GM18867 (cell line): Measurements from ENCODE around the gene AKAP8L.

ENCODE experiments used
- ATAC-seq: cut with Tn5 transposase; IDR thresholded peaks from one replicate; pipeline ENCODE4 v1.9.1; 2021; ENCODE audit warnings: mild to moderate bottlenecking, moderate library complexity; ENCODE audit not compliant: unreplicated experiment

Gene AKAP8L

GRCh38 chr19:15448778-15449619, 30.2 kb upstream of the AKAP8L start:
- ATAC-seq: peak; percentile 5

DNA sequence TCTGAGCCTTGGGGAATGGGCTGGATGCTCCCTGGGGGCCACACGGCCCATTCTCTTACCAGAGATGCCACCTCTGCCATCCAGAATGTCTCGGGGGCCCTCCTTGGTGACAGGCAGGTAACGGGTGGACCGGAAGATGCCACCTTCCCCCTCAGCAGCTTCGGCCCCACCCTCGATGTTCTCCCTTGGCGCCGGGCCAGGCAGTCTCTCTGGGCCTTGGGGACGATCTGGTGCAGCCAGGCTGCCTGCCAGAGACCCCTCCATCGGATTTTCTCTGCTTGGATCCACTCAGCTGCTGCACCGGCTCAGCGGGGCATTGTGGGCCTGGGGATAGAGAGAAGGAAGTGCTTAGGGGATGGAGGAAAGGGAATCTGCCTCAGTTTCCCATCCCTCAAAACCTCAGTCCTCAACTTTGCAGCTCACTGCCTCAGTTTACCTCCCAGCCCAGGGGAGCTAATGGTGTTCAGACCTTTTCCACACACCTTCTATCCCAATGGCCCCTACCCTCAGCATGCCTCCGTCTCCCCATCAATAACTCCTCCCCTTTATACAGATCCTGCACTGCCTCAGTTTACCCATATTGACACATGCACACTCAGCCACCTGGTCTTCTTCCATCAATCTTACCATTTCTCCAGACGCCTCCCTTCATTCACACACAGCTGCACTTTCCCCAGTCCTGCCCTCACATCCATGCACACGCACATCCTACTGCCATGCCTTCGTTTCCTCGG, 29.4 kb upstream of the AKAP8L start:
- no peak for ATAC-seq

DNA sequence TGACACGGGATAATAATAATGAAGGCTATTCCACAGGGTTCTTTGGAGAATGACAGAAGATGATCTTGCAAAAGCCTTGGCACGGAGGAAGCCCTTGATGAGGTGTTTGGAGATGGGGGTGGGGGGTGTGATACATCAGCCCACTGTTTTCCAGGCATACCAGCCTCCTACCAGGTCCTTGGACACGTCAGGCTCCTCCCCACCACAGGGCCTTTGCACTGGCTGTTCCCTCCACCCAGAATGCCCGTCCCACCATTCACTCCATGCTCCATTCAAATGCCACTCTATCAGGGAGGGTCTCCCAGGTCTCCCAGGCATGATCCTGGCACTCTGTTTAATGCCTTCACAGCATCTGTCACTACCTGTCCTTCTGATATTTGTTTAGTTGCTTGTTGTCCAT, 28.3 kb upstream of the AKAP8L start:
- ATAC-seq: no peak

DNA sequence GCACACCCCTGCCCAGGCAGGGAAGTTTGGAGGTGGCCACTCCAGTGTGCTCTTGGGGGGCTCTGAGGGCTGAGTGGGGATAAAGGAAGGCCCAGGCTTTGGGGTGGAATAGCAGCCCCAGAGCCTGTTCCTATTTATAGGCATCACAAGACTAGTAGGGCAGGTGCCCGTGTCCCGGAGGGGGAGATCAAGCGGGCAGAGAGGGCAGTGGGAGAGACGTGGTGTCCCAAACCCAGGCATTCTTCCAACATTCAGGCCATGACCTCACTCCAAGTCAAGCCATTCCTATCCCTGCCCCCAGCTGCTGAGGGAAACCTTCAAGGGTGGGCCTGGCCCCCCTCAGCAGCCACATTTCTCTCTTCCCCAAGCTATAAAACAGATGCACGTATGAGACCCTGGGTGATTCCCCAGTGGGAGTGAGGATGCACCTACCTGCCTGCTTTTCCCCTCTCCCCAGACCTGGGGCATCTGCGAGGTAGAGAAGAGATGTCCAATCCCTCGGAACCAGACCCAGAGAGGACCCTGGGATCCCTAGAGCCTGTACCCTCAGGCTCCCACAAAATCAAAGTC, 27.1 kb upstream of the AKAP8L start:
- no peak for ATAC-seq

GRCh38 chr19:15445227-15445605, 26.4 kb upstream of the AKAP8L start:
- no peak for ATAC-seq

- ATAC-seq: no peak
Measured at GRCh38 chr19:15444505-15445226, 25.9 kb upstream of the AKAP8L start.

DNA sequence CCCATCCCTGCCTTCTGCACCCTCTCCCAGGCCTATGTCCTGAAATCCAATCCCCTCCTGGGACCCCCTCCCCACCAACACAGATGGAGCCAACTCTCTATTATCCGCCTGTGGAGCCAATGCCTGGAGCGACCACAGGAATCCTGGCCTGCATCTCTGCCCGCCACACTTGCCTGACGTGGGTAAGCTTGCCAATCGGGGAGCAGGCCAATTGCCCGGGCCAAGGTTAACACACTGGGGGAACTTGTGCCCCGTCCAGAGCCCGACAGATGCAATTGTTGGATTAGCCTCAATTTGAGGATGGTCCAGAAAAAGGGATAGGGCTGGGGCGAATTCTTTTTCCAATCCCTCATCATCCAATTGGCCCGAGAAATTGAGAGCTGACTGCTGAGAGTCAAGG, 25.1 kb upstream of the AKAP8L start:
- ATAC-seq: no peak

GRCh38 chr19:15443325-15443724, 24.5 kb upstream of the AKAP8L start:
- no peak for ATAC-seq

DNA sequence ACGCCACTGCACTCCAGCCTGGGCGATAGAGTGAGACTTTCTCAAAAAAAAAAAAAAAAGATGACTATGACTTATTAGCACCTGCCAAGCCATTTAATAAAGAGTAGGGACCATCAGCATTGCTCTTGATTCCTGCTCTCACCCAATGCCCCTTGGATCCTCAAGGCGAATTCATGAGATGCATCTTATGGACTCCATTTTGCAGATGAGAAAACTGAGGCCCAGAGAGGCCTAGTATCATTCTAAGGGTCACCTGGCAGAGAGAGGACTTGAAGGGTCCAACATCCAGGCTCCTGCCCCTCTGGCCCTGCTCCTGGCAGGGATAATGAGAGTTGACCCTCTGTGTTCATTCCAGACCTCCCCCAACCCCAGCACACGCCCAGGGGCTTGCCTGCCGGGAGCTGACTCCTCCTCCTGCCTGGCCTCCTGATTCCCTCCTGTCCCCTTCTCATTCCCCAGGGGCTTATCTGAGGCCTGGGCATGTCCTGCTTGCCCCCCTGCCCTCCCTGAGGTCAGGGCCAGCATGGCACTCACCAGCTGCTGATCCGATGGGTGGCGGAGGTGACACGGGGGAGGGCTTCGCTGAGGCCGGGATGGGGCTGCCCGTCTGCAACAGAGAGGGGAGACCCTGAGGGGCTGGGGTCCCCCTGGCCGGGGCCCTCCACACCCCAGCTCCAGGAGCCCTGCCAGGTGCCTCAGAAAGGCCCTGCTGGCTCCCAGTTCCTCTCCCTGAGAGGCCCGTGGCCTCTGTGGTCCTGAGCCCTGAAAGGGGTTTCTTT, 23.5 kb upstream of the AKAP8L start:
- ATAC-seq: no peak

DNA sequence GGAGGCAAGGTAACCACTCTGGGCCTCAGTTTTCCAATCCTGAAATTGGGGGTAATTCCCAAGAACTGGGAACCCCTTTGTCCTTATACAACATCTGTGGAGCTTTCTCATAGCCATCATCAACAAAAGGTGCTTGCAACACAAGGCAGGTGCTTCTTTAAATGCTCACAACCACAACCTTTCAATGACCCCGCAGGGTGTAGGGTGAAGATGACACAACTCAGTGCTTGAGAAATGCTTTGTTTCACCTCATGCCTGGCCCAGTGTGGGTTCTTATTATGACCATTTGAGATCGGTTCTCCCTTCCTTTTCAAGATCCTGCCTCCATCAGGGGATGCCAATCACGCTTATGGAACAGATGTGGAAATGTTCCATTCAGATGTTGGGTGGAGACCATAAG, 22.5 kb upstream of the AKAP8L start:
- ATAC-seq: no peak

DNA sequence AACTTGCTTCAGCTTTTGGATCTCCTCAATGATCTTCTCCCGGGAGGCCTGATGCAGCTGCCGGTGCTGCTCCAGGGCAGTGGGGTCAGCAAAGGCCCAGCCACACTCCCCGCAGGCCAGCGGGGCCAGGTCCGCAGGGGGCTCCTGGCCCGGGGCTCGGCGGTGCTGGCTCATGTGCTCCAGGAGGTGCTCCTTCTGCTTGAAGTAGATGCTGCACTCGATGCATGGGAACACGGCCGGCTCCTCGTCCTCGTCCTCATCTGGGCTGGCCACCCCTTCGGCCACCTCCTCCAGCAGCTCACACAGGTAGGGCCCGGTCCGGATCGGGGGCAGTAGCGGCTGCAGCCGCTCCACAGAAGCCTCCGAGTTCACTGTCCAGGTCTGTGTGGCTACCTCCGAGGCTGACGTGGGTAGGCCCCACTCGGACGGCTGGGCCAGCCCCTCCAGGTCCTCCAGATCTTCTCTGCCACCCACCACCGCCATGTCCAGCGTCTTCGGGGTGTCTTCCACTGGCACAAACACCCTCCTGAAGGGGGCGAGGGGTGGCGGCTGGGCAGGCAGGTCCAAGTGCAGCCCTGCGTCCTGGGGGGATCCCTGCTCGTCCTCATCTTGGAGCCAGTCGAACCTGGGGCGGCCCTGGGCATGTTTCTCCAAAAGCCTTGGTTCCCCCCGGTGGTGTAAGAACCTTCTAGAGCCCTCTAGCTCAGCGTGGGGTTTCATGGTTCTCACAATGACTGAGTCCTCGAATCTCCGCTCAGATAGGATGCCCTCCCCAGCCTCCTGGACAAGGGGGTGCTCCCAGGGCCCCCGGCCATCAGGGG, 21.2 kb upstream of the AKAP8L start:
- ATAC-seq: no peak

DNA sequence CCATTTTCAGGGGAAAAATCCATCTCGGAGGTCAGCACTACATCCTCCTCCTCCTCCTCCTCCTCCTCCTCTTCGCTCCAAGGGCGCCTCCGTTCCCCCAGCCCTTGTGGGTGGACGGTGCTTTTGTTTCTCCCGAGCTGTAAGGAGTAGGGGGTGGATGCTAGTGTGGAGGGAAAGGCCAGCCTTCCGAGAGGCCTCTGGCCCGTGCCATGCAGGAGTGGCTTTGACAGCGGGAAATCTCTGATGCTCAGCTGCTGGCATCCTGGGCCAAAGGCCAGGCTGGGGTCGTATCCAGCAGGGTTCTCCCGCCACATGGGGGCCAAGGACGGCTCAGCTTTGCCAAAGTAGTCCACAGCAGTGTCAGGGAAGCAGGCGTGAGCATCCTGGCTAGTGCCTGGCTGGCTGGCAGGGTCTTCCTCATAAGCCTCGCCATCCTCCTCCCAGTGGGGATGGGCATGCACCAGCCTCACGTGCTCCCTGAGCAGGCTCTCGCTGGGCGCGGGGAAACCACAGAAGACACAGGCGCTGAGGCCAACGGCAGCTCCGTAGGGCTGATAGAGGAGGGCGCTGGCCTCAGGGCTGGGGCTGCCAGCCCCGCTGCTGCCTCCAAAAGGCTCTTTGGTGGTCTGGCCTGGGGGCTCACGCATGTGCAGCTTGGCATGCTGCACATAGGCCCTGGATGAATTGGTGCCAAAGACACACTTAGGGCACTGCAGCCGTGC, 20.5 kb upstream of the AKAP8L start:
- ATAC-seq: no peak

DNA sequence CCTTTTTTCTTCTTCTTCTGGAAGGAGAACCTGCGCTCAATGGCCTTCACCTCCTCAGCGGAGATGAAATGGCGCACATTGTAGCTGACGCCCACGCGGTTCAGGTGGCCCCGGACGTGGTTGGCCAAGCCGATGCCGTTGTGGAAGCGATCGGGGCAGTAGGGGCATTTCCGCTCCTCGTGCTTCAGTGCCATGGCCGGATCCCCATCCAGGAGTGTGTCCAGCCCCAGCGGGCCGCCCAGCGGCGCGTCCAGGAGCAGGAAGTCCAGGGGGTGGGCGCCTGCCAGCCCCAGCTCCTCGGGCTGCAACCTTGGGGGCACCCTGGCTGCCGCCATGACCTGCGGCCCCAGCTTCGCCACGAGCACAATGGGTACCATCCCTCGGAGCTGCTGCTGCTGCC, 19.8 kb upstream of the AKAP8L start:
- ATAC-seq: no peak

- no peak for ATAC-seq
Measured at GRCh38 chr19:15438124-15438496, 19.3 kb upstream of the AKAP8L start.

GRCh38 chr19:15437355-15438123, 18.8 kb upstream of the AKAP8L start:
- ATAC-seq: no peak

GRCh38 chr19:15436826-15437110, 18.0 kb upstream of the AKAP8L start:
- ATAC-seq: no peak

DNA sequence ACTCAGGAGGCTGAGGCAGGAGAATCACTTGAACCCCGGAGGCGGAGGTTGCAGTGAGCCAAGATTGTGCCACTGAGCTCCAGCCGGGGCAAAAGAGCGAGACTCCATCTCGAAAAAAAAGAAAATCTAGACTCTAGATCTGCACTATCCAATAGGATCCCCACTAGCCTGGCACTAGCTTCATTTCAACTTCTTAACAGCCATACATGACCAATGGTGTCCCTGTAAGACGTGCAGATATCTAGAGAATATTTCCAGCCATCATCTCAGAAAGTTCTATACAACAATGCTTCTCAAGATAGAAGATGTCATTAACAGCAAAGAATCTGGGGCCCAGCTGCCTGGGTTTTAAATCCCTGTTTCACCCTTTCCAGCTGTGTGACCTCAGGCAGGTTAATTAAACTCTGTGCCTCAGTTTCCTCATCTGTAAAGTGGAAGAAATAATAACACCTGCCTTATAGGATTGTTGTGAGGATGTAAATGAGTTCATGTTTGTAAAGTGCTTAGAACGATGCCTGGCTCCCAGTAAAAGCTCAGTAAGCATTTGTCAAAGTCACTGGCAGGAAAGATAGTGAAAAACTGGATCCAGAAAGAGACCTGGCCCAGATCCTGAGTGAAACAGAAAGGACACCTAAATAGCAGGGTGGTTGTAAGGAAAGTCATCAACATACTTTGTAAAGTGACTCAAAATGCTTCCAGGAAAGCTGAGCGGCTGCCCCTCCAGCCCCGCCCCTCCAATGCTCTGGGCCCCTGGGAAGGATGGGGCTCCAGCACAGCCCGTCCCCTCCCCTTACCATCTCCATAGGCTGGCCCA, 17.4 kb upstream of the AKAP8L start:
- ATAC-seq: no peak
